HCT116 (cell line): ENCODE data around the gene ZNF524. TPM values are rescaled to one million over a fixed set of nuclear protein-coding genes. Genes with fewer than 3 reads are reported as not detected.
A peak's percentile ranks its signal among the peaks of the same experiment; 100 is the strongest.

Experiments used
- ATAC-seq: fragments of 200-7000 bp; cut with Tn5 transposase; 2 replicates; pipeline ENCODE4 v1.9.1; 2020; ENCODE audit warnings: mild to moderate bottlenecking, moderate library complexity
- BruUV-seq: library from RNA; stranded (reverse); fragments of 400-500 nt; replicated peaks from 2 replicates; lab custom pipeline; 2021; lab: Mats Ljungman, UMichigan
- CTCF ChIA-PET: fragments of 300-600 bp; sonication (Branson Sonifier 250); formaldehyde crosslinking; loops from one replicate; lab custom pipeline; 2021; ENCODE audit warnings: antibody characterized with exemption; lab: Charles Lee
- POLR2A ChIA-PET: fragments of 300-600, 350-600 bp; sonication (Branson Sonifier 250); formaldehyde crosslinking; loops from one replicate; lab custom pipeline; 2021; ENCODE audit warnings: antibody characterized with exemption; lab: Charles Lee
- RAD21 ChIA-PET, 2 experiments: fragments of 300-600 bp; sonication (Branson Sonifier 250); formaldehyde crosslinking; loops; one replicate each; lab custom pipeline; 2023; ENCODE audit warnings: low total read pairs in 2 of 2; ENCODE audit not compliant: uncharacterized antibody in 2 of 2, unreplicated experiment in 2 of 2, low non-redundant PET in 1 of 2; lab: Charles Lee
- DNase-seq: peaks from one replicate; pipeline ENCODE4 v3.0.0-alpha.2; 2010; ENCODE audit warnings: low read depth, low spot score
- H2AFZ ChIP-seq: fragments of 200-600 bp; shearing (Covaris generic), sonication (generic); 2 replicates; pipeline ENCODE4 v1.6.1; 2017; ENCODE audit warnings: low read depth, mixed run types, mixed read lengths, antibody characterized with exemption, low read length; ENCODE audit not compliant: poor library complexity, severe bottlenecking
- H3K27ac ChIP-seq: 2 replicates; pipeline ENCODE4 v1.5.1; 2012; ENCODE audit warnings: low read depth, low read length
- H3K27me3 ChIP-seq: fragments of 200-600 bp; sonication (generic); 2 replicates; pipeline ENCODE4 v1.6.1; 2016; ENCODE audit warnings: mixed run types, low read length, mixed read lengths; ENCODE audit not compliant: insufficient read depth
- H3K36me3 ChIP-seq, 2 experiments: fragments of 200-500 bp in 1 of 2; fragments of 200-600 bp in 1 of 2; sonication (Bioruptor generic) in 1 of 2; sonication (generic) in 1 of 2; 2 replicates each; pipeline versions ENCODE4 v1.5.1 to v1.6.1; 2014 to 2016; ENCODE audit warnings: low read length in 2 of 2, inconsistent platforms in 1 of 2, mixed read lengths in 1 of 2, mixed run types in 1 of 2; ENCODE audit not compliant: insufficient read depth in 2 of 2, control insufficient read depth in 1 of 2
- H3K4me1 ChIP-seq, 2 experiments: fragments of 200-600 bp in 1 of 2; sonication (generic) in 1 of 2; 2 replicates each; pipeline versions ENCODE4 v1.5.1 to v1.6.1; 2012 to 2017; ENCODE audit warnings: low read length in 2 of 2, inconsistent platforms in 1 of 2, mild to moderate bottlenecking in 1 of 2, mixed read lengths in 1 of 2, mixed run types in 1 of 2, moderate library complexity in 1 of 2; ENCODE audit not compliant: insufficient read depth in 2 of 2, control insufficient read depth in 1 of 2
- H3K4me2 ChIP-seq: fragments of 200-600 bp; sonication (generic); 2 replicates; pipeline ENCODE4 v1.6.1; 2017; ENCODE audit warnings: mixed run types, low read length, mixed read lengths
- H3K4me3 ChIP-seq, 2 experiments: fragments of 200-600 bp in 1 of 2; sonication (generic) in 1 of 2; replicated peaks in 1 of 2; 2 replicates each; pipeline ENCODE4 v1.5.1; 2011 to 2016; ENCODE audit warnings: low read length in 2 of 2, control low read depth in 1 of 2, low read depth in 1 of 2, mild to moderate bottlenecking in 1 of 2, mixed read lengths in 1 of 2, mixed run types in 1 of 2
- H3K79me2 ChIP-seq: fragments of 200-600 bp; sonication (generic); 2 replicates; pipeline ENCODE4 v1.6.1; 2017; ENCODE audit warnings: mild to moderate bottlenecking, mixed run types, low read length, moderate library complexity, mixed read lengths; ENCODE audit not compliant: insufficient read depth
- H3K9ac ChIP-seq: fragments of 200-600 bp; sonication (generic); 2 replicates; pipeline ENCODE4 v1.6.1; 2016; ENCODE audit warnings: low read length, mixed read lengths
- H3K9me2 ChIP-seq: fragments of 200-600 bp; sonication (generic), shearing (Covaris generic); 2 replicates; pipeline ENCODE4 v1.6.1; 2017; ENCODE audit warnings: mixed run types, mild to moderate bottlenecking, moderate library complexity; ENCODE audit not compliant: insufficient read depth
- H3K9me3 ChIP-seq, 2 experiments: fragments of 200-500 bp in 1 of 2; fragments of 200-600 bp in 1 of 2; sonication (Bioruptor generic) in 1 of 2; sonication (generic) in 1 of 2; 2 replicates each; pipeline ENCODE4 v1.6.1; 2014 to 2017; ENCODE audit warnings: low read length in 2 of 2, mixed read lengths in 2 of 2, inconsistent platforms in 1 of 2, low read depth in 1 of 2, mild to moderate bottlenecking in 1 of 2, mixed run types in 1 of 2, moderate library complexity in 1 of 2; ENCODE audit not compliant: control insufficient read depth in 1 of 2, insufficient read depth in 1 of 2
- H4K20me1 ChIP-seq: fragments of 200-600 bp; sonication (generic), shearing (Covaris generic); 2 replicates; pipeline ENCODE4 v1.6.1; 2017; ENCODE audit warnings: mixed run types, mild to moderate bottlenecking, moderate library complexity; ENCODE audit not compliant: insufficient read depth
- CBX3 ChIP-seq: IDR thresholded peaks from 2 replicates; pipeline ENCODE4 v1.6.1; 2012; ENCODE audit warnings: low read depth
- EZH2 ChIP-seq: fragments of 200-600 bp; sonication (generic); IDR thresholded peaks from 2 replicates; pipeline ENCODE4 v1.6.1; 2017; ENCODE audit warnings: antibody characterized with exemption, mixed run types
- EZH2phosphoT487 ChIP-seq: fragments of 200-600 bp; IDR thresholded peaks from 2 replicates; pipeline ENCODE4 v1.6.1; 2018; ENCODE audit warnings: antibody characterized with exemption, borderline replicate concordance
- FOSL1 ChIP-seq: IDR thresholded peaks from 2 replicates; pipeline ENCODE4 v1.6.1; 2012; ENCODE audit warnings: low read depth
- POLR2A ChIP-seq: IDR thresholded peaks from 2 replicates; pipeline ENCODE4 v1.7.0; 2011; ENCODE audit warnings: borderline replicate concordance; ENCODE audit not compliant: insufficient read depth, insufficient read length; ENCODE audit errors: extremely low read depth
- RAD21 ChIP-seq: IDR thresholded peaks from 2 replicates; pipeline ENCODE4 v1.6.1; 2012; ENCODE audit warnings: low read depth, mild to moderate bottlenecking
- SRF ChIP-seq: IDR thresholded peaks from 2 replicates; pipeline ENCODE4 v1.6.1; 2012; ENCODE audit warnings: low read depth
- YY1 ChIP-seq: IDR thresholded peaks from 2 replicates; pipeline ENCODE4 v1.6.1; 2011; ENCODE audit warnings: low read length, low read depth, moderate library complexity, mild to moderate bottlenecking; ENCODE audit not compliant: insufficient replicate concordance; ENCODE audit errors: extremely low read depth
- ZFX ChIP-seq: fragments of 450-650 bp; IDR thresholded peaks from 2 replicates; pipeline ENCODE4 v1.6.1; 2017
- ZNF274 ChIP-seq: fragments of 200-500 bp; sonication (Bioruptor generic); IDR thresholded peaks from 2 replicates; pipeline ENCODE4 v1.6.1; 2014; ENCODE audit warnings: mild to moderate bottlenecking, low read depth, low read length, inconsistent platforms
- intact Hi-C: fragments of 100-400 bp; cut with micrococcal nuclease; formaldehyde crosslinking; loops from 2 replicates; pipeline ENCODE4 v1.10.0; 2022
- total RNA-seq: library from RNA; stranded (reverse); gene quantifications from one replicate; pipeline ENCODE4 v1.2.1, GENCODE V29; 2021; ENCODE audit not compliant: unreplicated experiment
- TF ChIP-seq, protein P1 (sequence below): IDR thresholded peaks from 2 replicates; pipeline ENCODE4 v1.6.1; 2012; ENCODE audit warnings: low read depth
- TF ChIP-seq, protein P2 (sequence below): IDR thresholded peaks from 2 replicates; pipeline ENCODE4 v1.6.1; 2012

The ZNF524 gene
- total RNA-seq, 1 experiment from 2014 or later = 17.2 TPM

GRCh38 chr19:55635856-55636440 is 35.9 kb downstream of the ZNF524 start:
- Histone ChIP-seq H3K9me2 (no peaks in the 10 kb centered on the region), H3K9me3 (no peaks in the 10 kb centered on the region), H3K79me2 (peaks cover 47% of the 10 kb centered on the region), H3K9ac (peak overlapping the region; percentile 95), H3K36me3 (0 out of 4 replicates have a peak, but pooled peaks cover 0 to 3% of the 10 kb centered on the region in 2 experiments), H3K4me2 (peak overlapping the region; percentile 88), H2AFZ (no peak overlapping the region), H3K27me3 (no peaks in the 10 kb centered on the region), H3K4me1 (peaks cover 32 to 62% of the 10 kb centered on the region in 2 experiments), H4K20me1 (no peaks in the 10 kb centered on the region)
- intact Hi-C loops = loop anchor here (1.0 to 10.0 kb wide), 3 partner anchors 163 to 981 kb away; partner anchors contain the start of gene TNNT1
- DNase-seq (no peak), ATAC-seq (no peak)
- BruUV-seq = no TSS peak
- ChIA-PET CTCF (no interaction called here), RAD21 (no interaction called here), POLR2A (interaction anchor here (1.5 kb wide), 1 partner anchor 12 kb away, joined by 4 read pairs; the partner anchor contains the start of gene ZNF784)
- TF ChIP-seq CBX3 (no peak), ZFX (no peak), EZH2 (no peak), YY1 (no peak), RAD21 (no peak), SRF (no peak), FOSL1 (no peak), POLR2A (no peak), EZH2phosphoT487 (no peak), ZNF274 (no peak)
- TF ChIP-seq, protein P1, sequence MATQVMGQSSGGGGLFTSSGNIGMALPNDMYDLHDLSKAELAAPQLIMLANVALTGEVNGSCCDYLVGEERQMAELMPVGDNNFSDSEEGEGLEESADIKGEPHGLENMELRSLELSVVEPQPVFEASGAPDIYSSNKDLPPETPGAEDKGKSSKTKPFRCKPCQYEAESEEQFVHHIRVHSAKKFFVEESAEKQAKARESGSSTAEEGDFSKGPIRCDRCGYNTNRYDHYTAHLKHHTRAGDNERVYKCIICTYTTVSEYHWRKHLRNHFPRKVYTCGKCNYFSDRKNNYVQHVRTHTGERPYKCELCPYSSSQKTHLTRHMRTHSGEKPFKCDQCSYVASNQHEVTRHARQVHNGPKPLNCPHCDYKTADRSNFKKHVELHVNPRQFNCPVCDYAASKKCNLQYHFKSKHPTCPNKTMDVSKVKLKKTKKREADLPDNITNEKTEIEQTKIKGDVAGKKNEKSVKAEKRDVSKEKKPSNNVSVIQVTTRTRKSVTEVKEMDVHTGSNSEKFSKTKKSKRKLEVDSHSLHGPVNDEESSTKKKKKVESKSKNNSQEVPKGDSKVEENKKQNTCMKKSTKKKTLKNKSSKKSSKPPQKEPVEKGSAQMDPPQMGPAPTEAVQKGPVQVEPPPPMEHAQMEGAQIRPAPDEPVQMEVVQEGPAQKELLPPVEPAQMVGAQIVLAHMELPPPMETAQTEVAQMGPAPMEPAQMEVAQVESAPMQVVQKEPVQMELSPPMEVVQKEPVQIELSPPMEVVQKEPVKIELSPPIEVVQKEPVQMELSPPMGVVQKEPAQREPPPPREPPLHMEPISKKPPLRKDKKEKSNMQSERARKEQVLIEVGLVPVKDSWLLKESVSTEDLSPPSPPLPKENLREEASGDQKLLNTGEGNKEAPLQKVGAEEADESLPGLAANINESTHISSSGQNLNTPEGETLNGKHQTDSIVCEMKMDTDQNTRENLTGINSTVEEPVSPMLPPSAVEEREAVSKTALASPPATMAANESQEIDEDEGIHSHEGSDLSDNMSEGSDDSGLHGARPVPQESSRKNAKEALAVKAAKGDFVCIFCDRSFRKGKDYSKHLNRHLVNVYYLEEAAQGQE = no peak
- TF ChIP-seq, protein P2, sequence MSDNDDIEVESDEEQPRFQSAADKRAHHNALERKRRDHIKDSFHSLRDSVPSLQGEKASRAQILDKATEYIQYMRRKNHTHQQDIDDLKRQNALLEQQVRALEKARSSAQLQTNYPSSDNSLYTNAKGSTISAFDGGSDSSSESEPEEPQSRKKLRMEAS = no peak
- TF ChIP-seq, all 23 proteins: peak for 0
- Histone ChIP-seq H3K4me3 (peak overlapping the region; percentile 78 to 93), H3K27ac (peak overlapping the region; percentile 77; the same call in 1 of the 2 replicates)
